ENCODE measurements around the gene C5AR2.
"Not testable (repeated sequence)": the region's sequence is repeated elsewhere in the genome, so short reads cannot be mapped to it uniquely, and the experiment has no call there.

The C5AR2 gene

GRCh38 chr19:47363758-47364531 is 32.0 kb downstream of the C5AR2 start:
- Histone ChIP-seq H3K4me3 (ENCODE audit: extremely low read depth, insufficient read depth, low read length, poor library complexity, severe bottlenecking) (no peak overlapping the region), H3K27ac (ENCODE audit: low read depth, low read length, severe bottlenecking) (no peak overlapping the region), H3K36me3 (ENCODE audit: control insufficient read depth, insufficient read depth, low read length) (peaks cover 74% of the 10 kb centered on the region), H3K4me1 (ENCODE audit: control insufficient read depth, insufficient read depth, low read length, poor library complexity, severe bottlenecking) (no peaks in the 10 kb centered on the region), H3K9me3 (ENCODE audit: control insufficient read depth, low read length) (no peaks in the 10 kb centered on the region)
- 89 to 96% methylated on average over 6 to 9 of the region's 13 CpGs for WGBS, 2 experiments (ENCODE audit: insufficient coverage in 2 of 2)

- H3K9me3 ChIP-seq (ENCODE audit: control insufficient read depth, low read length); H3K4me3 ChIP-seq (ENCODE audit: extremely low read depth, insufficient read depth, low read length, poor library complexity, severe bottlenecking); H3K27ac ChIP-seq (ENCODE audit: low read depth, low read length, severe bottlenecking); H3K4me1 ChIP-seq (ENCODE audit: control insufficient read depth, insufficient read depth, low read length, poor library complexity, severe bottlenecking): not testable (repeated sequence)
- H3K36me3 ChIP-seq (ENCODE audit: control insufficient read depth, insufficient read depth, low read length): peaks cover 76% of the 10 kb centered on the region
- 100% methylated on average over 3 to 5 of the region's 10 CpGs for WGBS, 2 experiments (ENCODE audit: insufficient coverage in 2 of 2)
Observed at GRCh38 chr19:47365455-47365854, 33.5 kb downstream of the C5AR2 start.

GRCh38 chr19:47370045-47370611 is 38.2 kb downstream of the C5AR2 start:
- Histone ChIP-seq H3K9me3 (ENCODE audit: control insufficient read depth, low read length) (no peaks in the 10 kb centered on the region), H3K36me3 (ENCODE audit: control insufficient read depth, insufficient read depth, low read length) (peaks cover 72% of the 10 kb centered on the region), H3K4me1 (ENCODE audit: control insufficient read depth, insufficient read depth, low read length, poor library complexity, severe bottlenecking) (no peaks in the 10 kb centered on the region), H3K4me3 (ENCODE audit: extremely low read depth, insufficient read depth, low read length, poor library complexity, severe bottlenecking) (no peak overlapping the region), H3K27ac (ENCODE audit: low read depth, low read length, severe bottlenecking) (no peak overlapping the region)
- 93 to 95% methylated on average over 9 to 10 of the region's 10 CpGs for WGBS, 2 experiments (ENCODE audit: insufficient coverage in 2 of 2)

GRCh38 chr19:47371261-47371660 is 39.3 kb downstream of the C5AR2 start:
- WGBS, 2 experiments (ENCODE audit: insufficient coverage in 2 of 2): 94 to 95% methylated on average over 5 to 7 of the region's 9 CpGs

GRCh38 chr19:47372603-47373002 is 40.6 kb downstream of the C5AR2 start:
- no peak overlapping the region for H3K27ac ChIP-seq (ENCODE audit: low read depth, low read length, severe bottlenecking)

More at GRCh38 chr19:47371261-47371660, 39.3 kb downstream of the C5AR2 start:
- Histone ChIP-seq H3K4me3 (ENCODE audit: extremely low read depth, insufficient read depth, low read length, poor library complexity, severe bottlenecking) (no peak overlapping the region), H3K4me1 (ENCODE audit: control insufficient read depth, insufficient read depth, low read length, poor library complexity, severe bottlenecking) (no peaks in the 10 kb centered on the region), H3K36me3 (ENCODE audit: control insufficient read depth, insufficient read depth, low read length) (peaks cover 77% of the 10 kb centered on the region), H3K27ac (ENCODE audit: low read depth, low read length, severe bottlenecking) (no peak overlapping the region), H3K9me3 (ENCODE audit: control insufficient read depth, low read length) (no peaks in the 10 kb centered on the region)

GRCh38 chr19:47373246-47374240 is 41.6 kb downstream of the C5AR2 start:
- Histone ChIP-seq H3K9me3 (ENCODE audit: control insufficient read depth, low read length) (no peaks in the 10 kb centered on the region), H3K4me3 (ENCODE audit: extremely low read depth, insufficient read depth, low read length, poor library complexity, severe bottlenecking) (no peak overlapping the region), H3K4me1 (ENCODE audit: control insufficient read depth, insufficient read depth, low read length, poor library complexity, severe bottlenecking) (no peaks in the 10 kb centered on the region), H3K27ac (ENCODE audit: low read depth, low read length, severe bottlenecking) (no peak overlapping the region), H3K36me3 (ENCODE audit: control insufficient read depth, insufficient read depth, low read length) (peaks cover 94% of the 10 kb centered on the region)
- 92 to 95% methylated on average over 32 of the region's 33 CpGs for WGBS, 2 experiments (ENCODE audit: insufficient coverage in 2 of 2)

More at GRCh38 chr19:47372603-47373002, 40.6 kb downstream of the C5AR2 start:
- Histone ChIP-seq H3K4me1 (ENCODE audit: control insufficient read depth, insufficient read depth, low read length, poor library complexity, severe bottlenecking) (no peaks in the 10 kb centered on the region), H3K36me3 (ENCODE audit: control insufficient read depth, insufficient read depth, low read length) (peaks cover 86% of the 10 kb centered on the region), H3K9me3 (ENCODE audit: control insufficient read depth, low read length) (no peaks in the 10 kb centered on the region), H3K4me3 (ENCODE audit: extremely low read depth, insufficient read depth, low read length, poor library complexity, severe bottlenecking) (no peak overlapping the region)
- 94 to 95% methylated on average over 17 to 19 of the region's 22 CpGs for WGBS, 2 experiments (ENCODE audit: insufficient coverage in 2 of 2)

GRCh38 chr19:47374876-47375693 is 43.1 kb downstream of the C5AR2 start:
- 94 to 95% methylated on average over 23 to 29 of the region's 30 CpGs for WGBS, 2 experiments (ENCODE audit: insufficient coverage in 2 of 2)
- Histone ChIP-seq H3K4me3 (ENCODE audit: extremely low read depth, insufficient read depth, low read length, poor library complexity, severe bottlenecking) (no peak overlapping the region), H3K4me1 (ENCODE audit: control insufficient read depth, insufficient read depth, low read length, poor library complexity, severe bottlenecking) (no peaks in the 10 kb centered on the region), H3K27ac (ENCODE audit: low read depth, low read length, severe bottlenecking) (no peak overlapping the region), H3K36me3 (ENCODE audit: control insufficient read depth, insufficient read depth, low read length) (peaks cover 90% of the 10 kb centered on the region), H3K9me3 (ENCODE audit: control insufficient read depth, low read length) (no peaks in the 10 kb centered on the region)

GRCh38 chr19:47375694-47376588 is 44.0 kb downstream of the C5AR2 start:
- Histone ChIP-seq H3K4me3 (ENCODE audit: extremely low read depth, insufficient read depth, low read length, poor library complexity, severe bottlenecking) (no peak overlapping the region), H3K9me3 (ENCODE audit: control insufficient read depth, low read length) (no peaks in the 10 kb centered on the region), H3K36me3 (ENCODE audit: control insufficient read depth, insufficient read depth, low read length) (peaks cover 90% of the 10 kb centered on the region), H3K4me1 (ENCODE audit: control insufficient read depth, insufficient read depth, low read length, poor library complexity, severe bottlenecking) (no peaks in the 10 kb centered on the region), H3K27ac (ENCODE audit: low read depth, low read length, severe bottlenecking) (no peak overlapping the region)
- 97 to 98% methylated on average over 24 to 27 of the region's 30 CpGs for WGBS, 2 experiments (ENCODE audit: insufficient coverage in 2 of 2)

- Histone ChIP-seq H3K36me3 (ENCODE audit: control insufficient read depth, insufficient read depth, low read length) (peaks cover 90% of the 10 kb centered on the region), H3K9me3 (ENCODE audit: control insufficient read depth, low read length) (no peaks in the 10 kb centered on the region), H3K4me3 (ENCODE audit: extremely low read depth, insufficient read depth, low read length, poor library complexity, severe bottlenecking) (no peak overlapping the region), H3K4me1 (ENCODE audit: control insufficient read depth, insufficient read depth, low read length, poor library complexity, severe bottlenecking) (no peaks in the 10 kb centered on the region), H3K27ac (ENCODE audit: low read depth, low read length, severe bottlenecking) (no peak overlapping the region)
- 94% methylated on average over 16 of the region's 16 CpGs for WGBS, 2 experiments (ENCODE audit: insufficient coverage in 2 of 2)
Observed at GRCh38 chr19:47376589-47377144, 44.7 kb downstream of the C5AR2 start.
